HG03280 (cell line): Measurements from ENCODE around the gene RFX4.
"Not testable (repeated sequence)": the region's sequence is repeated elsewhere in the genome, so short reads cannot be mapped to it uniquely, and the experiment has no call there.

Experiments used
- ATAC-seq: cut with Tn5 transposase; IDR thresholded peaks from one replicate; pipeline ENCODE4 v1.9.1; 2021; ENCODE audit warnings: mild to moderate bottlenecking, moderate library complexity; ENCODE audit not compliant: unreplicated experiment

Gene RFX4

GRCh38 chr12:106588771-106589170 lies 6.0 kb downstream of the RFX4 start:
- ATAC-seq = no peak

GRCh38 chr12:106590601-106591000 lies 7.8 kb downstream of the RFX4 start:
- no peak for ATAC-seq

- no peak for ATAC-seq
Measured at GRCh38 chr12:106594447-106594846, 11.6 kb downstream of the RFX4 start.

- ATAC-seq = no peak
Measured at GRCh38 chr12:106595268-106595667, 12.5 kb downstream of the RFX4 start.

GRCh38 chr12:106598003-106598402 lies 15.2 kb downstream of the RFX4 start:
- no peak for ATAC-seq

- no peak for ATAC-seq
Measured at GRCh38 chr12:106599302-106599701, 16.5 kb downstream of the RFX4 start.

- no peak for ATAC-seq
Measured at GRCh38 chr12:106600503-106600902, 17.7 kb downstream of the RFX4 start.

GRCh38 chr12:106601031-106601430 lies 18.2 kb downstream of the RFX4 start:
- ATAC-seq = no peak

- no peak for ATAC-seq
Measured at GRCh38 chr12:106601496-106601895, 18.7 kb downstream of the RFX4 start.

GRCh38 chr12:106602076-106602475 lies 19.3 kb downstream of the RFX4 start:
- no peak for ATAC-seq

- no peak for ATAC-seq
Measured at GRCh38 chr12:106605254-106605653, 22.4 kb downstream of the RFX4 start.

GRCh38 chr12:106620588-106620987 lies 37.8 kb downstream of the RFX4 start:
- ATAC-seq = not testable (repeated sequence)

GRCh38 chr12:106625976-106626375 lies 43.2 kb downstream of the RFX4 start:
- ATAC-seq = no peak

GRCh38 chr12:106629797-106630659 lies 47.2 kb downstream of the RFX4 start:
- no peak for ATAC-seq

- ATAC-seq = no peak
Measured at GRCh38 chr12:106631150-106631549, 48.3 kb downstream of the RFX4 start.

- no peak for ATAC-seq
Measured at GRCh38 chr12:106631797-106632196, 49.0 kb downstream of the RFX4 start.

- ATAC-seq = no peak
Measured at GRCh38 chr12:106632797-106633450, 50.1 kb downstream of the RFX4 start.

- no peak for ATAC-seq
Measured at GRCh38 chr12:106633451-106633823, 50.6 kb downstream of the RFX4 start.

- no peak for ATAC-seq
Measured at GRCh38 chr12:106634206-106634605, 51.4 kb downstream of the RFX4 start.

- no peak for ATAC-seq
Measured at GRCh38 chr12:106643000-106643399, 60.2 kb downstream of the RFX4 start.

- no peak for ATAC-seq
Measured at GRCh38 chr12:106644335-106645073, 61.7 kb downstream of the RFX4 start.

- no peak for ATAC-seq
Measured at GRCh38 chr12:106645074-106645421, 62.2 kb downstream of the RFX4 start.
